K562 (cell line): ENCODE measurements around the gene CSF3. TPM values are rescaled to one million over a fixed set of nuclear protein-coding genes. Genes with fewer than 3 reads are reported as not detected.
A peak's percentile ranks its signal among the peaks of the same experiment; 100 is the strongest.

Experiments used
- BCOR ChIP-seq: fragments of 450-650 bp; IDR thresholded peaks from 2 replicates; pipeline ENCODE4 v1.6.1; 2016
- CBX1 ChIP-seq: sonication (generic); IDR thresholded peaks from 2 replicates; pipeline ENCODE4 v1.6.1; 2016; ENCODE audit warnings: antibody characterized with exemption, low read depth, mild to moderate bottlenecking
- CSDE1 ChIP-seq, 2 experiments: fragments of 450-650 bp; IDR thresholded peaks; 2 replicates each; pipeline ENCODE4 v1.6.1; 2016; ENCODE audit warnings: mild to moderate bottlenecking in 1 of 2
- EHMT2 ChIP-seq: fragments of 450-650 bp; IDR thresholded peaks from 2 replicates; pipeline ENCODE4 v1.6.1; 2018; ENCODE audit warnings: antibody characterized with exemption
- ERF ChIP-seq: fragments of 450-650 bp; formaldehyde crosslinking; IDR thresholded peaks from 2 replicates; pipeline ENCODE4 v1.4.0; 2020; ENCODE audit warnings: mild to moderate bottlenecking, mixed read lengths
- MAFF ChIP-seq: IDR thresholded peaks from 2 replicates; pipeline ENCODE4 v1.6.1; 2012; ENCODE audit warnings: low read length, improper control_type of control experiment
- MCM5 ChIP-seq: fragments of 450-650 bp; IDR thresholded peaks from 2 replicates; pipeline ENCODE4 v1.6.1; 2016; ENCODE audit warnings: low read depth
- MECOM ChIP-seq: fragments of 250-450 bp; sonication (Bioruptor Pico); IDR thresholded peaks from 2 replicates; pipeline ENCODE4 v1.8.0; 2022; ENCODE audit warnings: inconsistent platforms
- MEF2A ChIP-seq: IDR thresholded peaks from 2 replicates; pipeline ENCODE4 v1.6.1; 2011; ENCODE audit warnings: low read depth, mild to moderate bottlenecking, low read length, moderate library complexity; ENCODE audit not compliant: control insufficient read depth
- MTA1 ChIP-seq: fragments of 450-650 bp; IDR thresholded peaks from 2 replicates; pipeline ENCODE4 v1.6.1; 2017; ENCODE audit warnings: borderline replicate concordance
- POLR3A ChIP-seq: IDR thresholded peaks from 2 replicates; pipeline ENCODE4 v1.6.1; 2011; ENCODE audit warnings: borderline replicate concordance, mild to moderate bottlenecking, moderate library complexity; ENCODE audit not compliant: insufficient read length, insufficient read depth; ENCODE audit errors: extremely low read depth
- RBM39 ChIP-seq: fragments of 200-400 bp; formaldehyde crosslinking; optimal IDR thresholded peaks from 2 replicates; pipeline ENCODE3; 2018; ENCODE audit warnings: low read depth, low read length
- SOX6 ChIP-seq: fragments of 450-650 bp; IDR thresholded peaks from 2 replicates; pipeline ENCODE4 v1.6.1; 2014; ENCODE audit warnings: mild to moderate bottlenecking
- SRSF9 ChIP-seq: fragments of 200-400 bp; formaldehyde crosslinking; IDR thresholded peaks from 2 replicates; pipeline ENCODE4 v1.6.1; 2017; ENCODE audit warnings: low read depth, low read length, borderline replicate concordance
- STAT5B ChIP-seq: fragments of 250-450 bp; sonication (Bioruptor Pico); IDR thresholded peaks from 2 replicates; pipeline ENCODE4 v1.8.0; 2021; ENCODE audit warnings: mild to moderate bottlenecking, inconsistent platforms
- STAT6 ChIP-seq: sonication (generic); formaldehyde crosslinking; IDR thresholded peaks from 2 replicates; pipeline ENCODE4 v1.8.1; 2023; ENCODE audit warnings: mild to moderate bottlenecking, missing genetic modification reagents
- TCFL5 ChIP-seq: fragments of 250-450 bp; sonication (Bioruptor Pico); conservative IDR thresholded peaks from 2 replicates; pipeline ENCODE4 v1.6.1; 2021; ENCODE audit warnings: mild to moderate bottlenecking, moderate library complexity, matching md5 sums
- TFAM ChIP-seq: fragments of 250-450 bp; sonication (Bioruptor Pico); conservative IDR thresholded peaks from 2 replicates; pipeline ENCODE4 v1.5.0; 2021; ENCODE audit warnings: mild to moderate bottlenecking, moderate library complexity
- ZEB2 ChIP-seq: fragments of 450-650 bp; IDR thresholded peaks from 2 replicates; pipeline ENCODE4 v1.6.1; 2016
- ZNF143 ChIP-seq: sonication (generic); formaldehyde crosslinking; IDR thresholded peaks from 2 replicates; pipeline ENCODE4 v1.9.0; 2022; ENCODE audit warnings: mild to moderate bottlenecking, missing genetic modification reagents
- ZNF384 ChIP-seq: IDR thresholded peaks from 2 replicates; pipeline ENCODE4 v1.6.1; 2012; ENCODE audit warnings: low read depth, low read length, improper control_type of control experiment
- ZNF696 ChIP-seq: fragments of 250-450 bp; sonication (Bioruptor Pico); conservative IDR thresholded peaks from 2 replicates; pipeline ENCODE4 v1.4.0; 2020; ENCODE audit warnings: mild to moderate bottlenecking, moderate library complexity
- ZNF717 ChIP-seq: fragments of 250-450 bp; sonication (Bioruptor Pico); IDR thresholded peaks from 2 replicates; pipeline ENCODE4 v1.5.0; 2021
- polyA plus RNA-seq, 8 experiments: library from polyadenylated mRNA; depleted of rRNA in 4 of 8; stranded (reverse) in 5 of 8; unstranded in 3 of 8; fragments of >200 nt; fragmentation: Nextera tagmentation in 2 of 8; fragmentation: Illumina TruSeq in 1 of 8; extraction: Ambion mirVana in 2 of 8; extraction: Trizol in 1 of 8; gene quantifications; 2 replicates each; pipeline versions ENCODE4 v1.2.1 to v1.2.3, GENCODE V29; 2011 to 2014; ENCODE audit warnings: inconsistent platforms in 1 of 8, missing spikeins in 1 of 8
- total RNA-seq, 7 experiments: library from RNA; depleted of rRNA in 6 of 7; stranded (reverse); fragments of >200 nt in 6 of 7; fragmentation: Illumina TruSeq in 2 of 7; extraction: Trizol in 2 of 7; gene quantifications; 2 replicates each; pipeline versions ENCODE4 v1.2.1 to v1.2.3, GENCODE V29; 2011 to 2021; ENCODE audit warnings: low replicate concordance in 1 of 7
- TF ChIP-seq, protein P1 (sequence below): fragments of 200-800 bp; sonication (Bioruptor generic); IDR thresholded peaks from 2 replicates; pipeline ENCODE4 v1.6.1; 2017; ENCODE audit warnings: missing genetic modification characterization, missing compliant biosample characterization
- TF ChIP-seq, protein P2 (sequence below): sonication (generic); formaldehyde crosslinking; IDR thresholded peaks from 2 replicates; pipeline ENCODE4 v1.8.0; 2022; ENCODE audit warnings: mild to moderate bottlenecking, missing genetic modification reagents, borderline replicate concordance

CSF3 gene
- total and polyA plus RNA-seq, 9 of the 15 experiments (the other 6 are each of a cell fraction or from before 2014, with no cell fraction given): 0.19 TPM; not detected in 8

DNA sequence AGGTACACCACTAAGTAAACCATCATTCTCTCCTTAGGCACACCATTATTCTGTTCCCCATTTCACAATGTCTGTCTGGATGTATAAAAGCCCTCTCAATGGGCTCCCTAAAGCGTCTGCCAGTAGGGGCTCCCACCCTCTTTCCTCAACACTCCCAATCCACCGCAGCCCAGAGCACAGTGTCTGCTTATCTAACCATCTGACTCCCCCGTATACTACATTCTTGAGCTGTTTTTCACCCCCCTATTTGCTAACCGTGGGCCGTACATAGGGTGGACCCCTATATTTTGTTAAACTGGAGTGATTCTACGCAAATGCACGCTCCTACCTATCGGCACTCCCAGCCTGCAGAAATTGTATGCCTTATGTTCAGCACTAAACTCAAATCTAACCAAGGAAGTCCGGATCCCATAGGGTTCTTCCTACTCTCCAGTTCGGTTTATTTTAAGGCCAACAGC lies 35.3 kb upstream of the CSF3 start (continued):
- TF ChIP-seq POLR3A (no peak), STAT6 (CRISPR knock-in tag) (0 out of 2 replicates have a peak, but pooled peaks have one; percentile 57), EHMT2 (peak; percentile 69; the same call in 1 of the 2 replicates), SOX6 (peak; percentile 11; the same call in 1 of the 2 replicates), SRSF9 (no peak), MCM5 (no peak), MECOM (CRISPR knock-in tag) (no peak), ZNF143 (CRISPR knock-in tag) (no peak), MEF2A (no peak), ZNF717 (CRISPR knock-in tag) (no peak), STAT5B (no peak), ERF (CRISPR knock-in tag) (no peak), RBM39 (no peak), BCOR (peak; percentile 53), CSDE1 (IDR thresholded peaks at IDR 0.05) (0 out of 4 replicates have a peak, but pooled peaks of 1 of the 2 experiments have one; percentile 72), TFAM (CRISPR knock-in tag) (no peak), ZNF384 (no peak), ZEB2 (no peak; the same call in 1 of the 2 replicates), CBX1 (no peak), MTA1 (peak; percentile 75), ZNF696 (CRISPR knock-in tag) (no peak), TCFL5 (no peak), MAFF (no peak)
- TF ChIP-seq, protein P1, sequence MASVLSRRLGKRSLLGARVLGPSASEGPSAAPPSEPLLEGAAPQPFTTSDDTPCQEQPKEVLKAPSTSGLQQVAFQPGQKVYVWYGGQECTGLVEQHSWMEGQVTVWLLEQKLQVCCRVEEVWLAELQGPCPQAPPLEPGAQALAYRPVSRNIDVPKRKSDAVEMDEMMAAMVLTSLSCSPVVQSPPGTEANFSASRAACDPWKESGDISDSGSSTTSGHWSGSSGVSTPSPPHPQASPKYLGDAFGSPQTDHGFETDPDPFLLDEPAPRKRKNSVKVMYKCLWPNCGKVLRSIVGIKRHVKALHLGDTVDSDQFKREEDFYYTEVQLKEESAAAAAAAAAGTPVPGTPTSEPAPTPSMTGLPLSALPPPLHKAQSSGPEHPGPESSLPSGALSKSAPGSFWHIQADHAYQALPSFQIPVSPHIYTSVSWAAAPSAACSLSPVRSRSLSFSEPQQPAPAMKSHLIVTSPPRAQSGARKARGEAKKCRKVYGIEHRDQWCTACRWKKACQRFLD (CRISPR knock-in tag): no peak
- TF ChIP-seq, protein P2, sequence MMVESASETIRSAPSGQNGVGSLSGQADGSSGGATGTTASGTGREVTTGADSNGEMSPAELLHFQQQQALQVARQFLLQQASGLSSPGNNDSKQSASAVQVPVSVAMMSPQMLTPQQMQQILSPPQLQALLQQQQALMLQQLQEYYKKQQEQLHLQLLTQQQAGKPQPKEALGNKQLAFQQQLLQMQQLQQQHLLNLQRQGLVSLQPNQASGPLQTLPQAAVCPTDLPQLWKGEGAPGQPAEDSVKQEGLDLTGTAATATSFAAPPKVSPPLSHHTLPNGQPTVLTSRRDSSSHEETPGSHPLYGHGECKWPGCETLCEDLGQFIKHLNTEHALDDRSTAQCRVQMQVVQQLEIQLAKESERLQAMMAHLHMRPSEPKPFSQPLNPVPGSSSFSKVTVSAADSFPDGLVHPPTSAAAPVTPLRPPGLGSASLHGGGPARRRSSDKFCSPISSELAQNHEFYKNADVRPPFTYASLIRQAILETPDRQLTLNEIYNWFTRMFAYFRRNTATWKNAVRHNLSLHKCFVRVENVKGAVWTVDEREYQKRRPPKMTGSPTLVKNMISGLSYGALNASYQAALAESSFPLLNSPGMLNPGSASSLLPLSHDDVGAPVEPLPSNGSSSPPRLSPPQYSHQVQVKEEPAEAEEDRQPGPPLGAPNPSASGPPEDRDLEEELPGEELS (CRISPR knock-in tag): no peak
